HG03108 (cell line): ENCODE results near the gene RPL13.
A peak's percentile ranks its signal among the peaks of the same experiment; 100 is the strongest.
"Not testable (repeated sequence)": the region's sequence is repeated elsewhere in the genome, so short reads cannot be mapped to it uniquely, and the experiment has no call there.

Experiments used
- ATAC-seq: cut with Tn5 transposase; IDR thresholded peaks from one replicate; pipeline ENCODE4 v1.9.1; 2021; ENCODE audit warnings: moderate library complexity; ENCODE audit not compliant: unreplicated experiment

Gene RPL13

DNA sequence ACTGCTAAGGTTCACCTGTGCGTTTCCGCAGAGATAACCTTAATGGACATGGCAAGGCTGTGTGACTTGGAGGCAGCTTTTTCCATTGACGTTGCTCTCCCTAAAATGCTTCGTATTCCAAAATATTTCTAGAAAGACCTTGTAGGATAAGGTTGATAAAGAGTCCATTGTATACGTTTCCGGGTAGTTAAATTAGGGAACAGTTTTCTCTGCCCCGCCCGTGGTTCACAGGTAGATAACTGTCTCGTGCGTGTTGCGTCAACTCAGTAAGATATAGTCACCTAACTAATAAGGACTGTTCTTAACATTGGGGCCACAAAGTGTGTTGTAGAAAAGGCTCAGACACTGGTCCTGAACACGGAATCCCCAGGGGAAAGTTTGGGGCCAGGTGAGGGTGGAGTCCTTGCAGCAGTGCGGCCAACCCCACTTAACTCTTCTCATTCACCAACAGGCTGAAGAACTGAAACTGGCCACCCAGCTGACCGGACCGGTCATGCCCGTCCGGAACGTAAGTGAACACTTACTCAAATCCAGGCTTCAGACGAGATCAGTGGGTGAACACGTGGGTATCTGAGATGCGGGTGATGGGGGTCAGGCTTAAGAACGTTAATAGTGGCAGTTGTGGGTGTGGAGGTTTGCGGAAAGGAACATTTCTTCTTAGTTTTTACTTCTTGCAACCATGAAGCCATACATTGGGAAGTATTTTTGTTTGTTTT lies 1.6 kb downstream of the RPL13 start:
- no peak for ATAC-seq

GRCh38 chr16:89562939-89563338 lies 2.5 kb downstream of the RPL13 start:
- no peak for ATAC-seq

DNA sequence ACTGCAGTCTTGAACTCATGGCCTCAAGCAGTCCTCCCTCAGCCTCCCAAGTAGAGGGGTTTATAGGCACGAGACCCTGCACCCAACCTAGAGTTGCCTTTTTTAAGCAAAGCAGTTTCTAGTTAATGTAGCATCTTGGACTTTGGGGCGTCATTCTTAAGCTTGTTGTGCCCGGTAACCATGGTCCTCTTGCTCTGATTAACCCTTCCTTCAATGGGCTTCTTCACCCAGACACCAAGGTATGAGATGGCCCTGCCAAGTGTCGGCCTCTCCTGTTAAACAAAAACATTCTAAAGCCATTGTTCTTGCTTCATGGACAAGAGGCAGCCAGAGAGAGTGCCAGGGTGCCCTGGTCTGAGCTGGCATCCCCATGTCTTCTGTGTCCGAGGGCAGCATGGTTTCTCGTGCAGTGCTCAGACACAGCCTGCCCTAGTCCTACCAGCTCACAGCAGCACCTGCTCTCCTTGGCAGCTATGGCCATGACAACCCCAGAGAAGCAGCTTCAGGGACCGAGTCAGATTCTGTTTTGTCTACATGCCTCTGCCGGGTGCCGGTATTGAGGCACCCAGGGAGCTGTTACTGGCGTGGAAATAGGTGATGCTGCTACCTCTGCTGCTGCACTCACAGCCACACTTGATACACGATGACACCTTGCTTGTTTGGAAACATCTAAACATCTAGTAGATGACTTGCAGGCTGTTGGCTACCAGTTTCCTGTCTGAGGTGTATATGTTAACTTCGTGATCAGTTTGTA lies 3.3 kb downstream of the RPL13 start:
- ATAC-seq: no peak

DNA sequence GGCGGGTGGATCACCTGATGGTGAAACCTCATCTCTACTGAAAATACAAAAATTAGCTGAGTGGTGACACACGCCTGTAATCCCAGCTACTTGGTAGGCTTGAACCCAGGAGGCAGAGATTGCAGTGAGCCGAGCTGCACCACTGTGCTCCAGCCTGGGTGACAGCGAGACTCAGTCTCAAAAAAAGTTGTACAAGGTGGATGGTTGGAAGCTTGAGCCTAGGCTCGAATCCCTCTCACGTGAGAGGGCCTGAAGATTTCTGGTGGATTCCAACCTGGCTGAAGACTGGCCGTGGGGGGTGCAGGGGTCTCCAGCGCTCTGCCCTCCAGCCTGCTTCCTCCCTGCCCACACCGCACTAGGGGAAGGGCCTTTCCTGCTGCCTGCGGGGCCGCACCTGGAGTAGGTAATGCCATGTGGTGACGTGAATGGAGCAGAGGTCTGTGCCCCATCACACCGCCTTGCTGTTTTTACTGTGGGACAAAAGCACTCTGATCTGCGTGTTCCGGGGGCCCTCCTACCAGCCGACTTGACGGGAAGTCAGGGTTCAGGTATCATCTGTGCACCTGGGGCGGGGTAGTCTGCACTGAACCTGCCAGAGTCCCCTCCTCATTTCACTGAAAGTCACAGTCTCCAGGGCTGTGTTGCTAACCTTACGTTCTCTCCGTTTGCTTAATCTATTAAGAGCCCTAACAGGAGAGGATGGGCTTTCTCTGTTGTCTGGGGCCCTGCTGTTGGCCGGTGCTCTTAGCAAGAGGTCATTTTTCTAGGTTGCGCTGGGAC lies 4.2 kb downstream of the RPL13 start:
- ATAC-seq: no peak

DNA sequence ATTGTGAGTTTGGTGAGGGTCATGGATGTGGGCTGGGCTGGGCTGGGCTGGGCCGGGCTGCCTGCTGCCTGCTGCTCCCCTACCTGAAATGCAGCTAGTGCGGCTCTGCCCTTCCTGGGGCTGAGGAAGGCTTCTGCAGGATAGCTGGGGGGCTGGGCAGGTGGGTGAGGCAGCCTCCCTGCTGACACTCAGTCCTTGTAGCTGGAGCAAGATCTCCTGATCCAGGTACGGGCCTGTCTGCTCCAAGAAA lies 4.7 kb downstream of the RPL13 start:
- no peak for ATAC-seq

GRCh38 chr16:89565506-89566372 lies 5.3 kb downstream of the RPL13 start:
- no peak for ATAC-seq

DNA sequence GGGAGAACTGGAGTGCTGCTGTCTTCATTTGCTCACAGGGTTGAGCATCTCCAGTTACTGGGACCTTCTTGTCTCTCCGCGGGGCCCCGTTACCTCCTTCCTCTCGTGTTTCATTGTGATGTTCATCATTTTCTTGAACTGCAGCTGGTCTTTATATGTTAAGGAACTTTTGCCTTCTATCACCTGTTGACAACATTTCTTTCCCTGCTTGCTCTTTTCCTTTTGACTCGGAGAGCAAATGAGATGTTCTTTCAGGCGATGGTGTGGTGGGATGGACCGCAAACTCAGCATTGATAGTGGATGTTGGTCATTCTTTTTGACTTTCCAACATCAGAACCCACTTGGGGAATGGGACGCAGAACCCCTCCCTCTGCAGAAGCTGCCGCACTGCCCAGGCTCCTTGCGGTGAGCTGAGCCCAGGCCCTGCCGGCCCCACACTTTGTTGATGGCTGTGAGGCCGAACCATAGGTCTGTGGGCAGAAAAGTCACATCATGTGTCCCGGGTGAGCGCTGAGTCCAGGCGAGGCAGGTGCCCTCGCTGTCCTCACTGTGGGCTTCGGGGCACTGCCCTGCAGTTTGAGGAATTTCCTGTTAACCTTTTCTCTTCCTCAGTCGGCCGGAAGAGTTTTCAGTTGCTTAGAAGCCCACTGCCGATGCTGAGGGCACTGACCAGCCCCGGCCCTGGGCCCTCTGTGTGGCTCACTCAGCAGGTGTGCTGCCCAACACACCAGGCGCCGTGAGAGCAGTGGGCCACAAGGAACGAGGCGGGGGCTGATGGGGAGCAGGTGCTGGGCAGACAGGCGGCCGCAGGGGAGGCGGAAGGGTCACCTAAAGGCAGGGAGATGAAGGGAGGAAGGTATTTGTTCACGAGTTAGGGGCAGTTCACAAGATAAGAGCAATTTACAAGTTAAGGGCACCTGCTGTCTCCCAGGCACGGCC lies 7.4 kb downstream of the RPL13 start:
- ATAC-seq: no peak

DNA sequence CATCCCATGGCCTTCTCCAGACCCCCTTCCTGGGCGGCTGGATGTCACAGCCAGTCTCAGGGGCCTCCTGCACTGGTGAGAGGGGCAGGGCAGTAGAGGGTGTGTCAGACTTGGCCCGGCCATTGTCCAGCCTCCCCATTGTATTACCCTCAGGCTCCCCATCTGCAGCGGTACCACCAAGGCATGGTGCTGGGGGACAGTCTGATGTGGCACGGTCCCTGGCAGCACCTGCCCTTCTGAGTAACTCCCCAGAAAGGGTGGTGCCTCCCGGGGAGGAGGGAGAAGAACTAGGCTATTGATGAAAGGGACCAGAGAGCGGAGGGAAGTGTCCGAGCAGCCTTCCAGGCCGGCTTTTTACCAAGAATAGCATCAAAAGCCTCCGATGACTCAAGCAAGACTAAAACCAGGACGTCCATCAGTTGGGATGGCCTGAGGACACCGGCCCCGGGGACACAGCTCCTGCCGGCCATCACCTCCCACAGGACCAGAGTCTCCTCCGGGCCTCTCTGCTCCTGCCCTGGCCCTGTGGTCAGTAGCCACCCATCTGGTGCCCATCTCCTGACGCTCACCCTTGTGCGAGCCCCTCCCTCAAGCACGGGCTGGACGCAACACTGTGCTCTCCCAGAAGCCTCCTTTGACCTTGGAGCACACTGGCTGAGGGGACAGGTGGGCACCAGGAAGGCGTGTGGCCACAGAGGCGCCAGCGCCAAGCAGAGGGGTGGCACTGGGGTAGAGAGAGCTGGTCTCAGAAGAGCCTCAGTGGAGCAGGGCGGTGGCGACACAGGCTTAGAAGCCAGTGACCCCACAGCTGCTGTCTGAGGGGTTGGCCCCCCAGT lies 9.2 kb downstream of the RPL13 start:
- ATAC-seq: no peak

DNA sequence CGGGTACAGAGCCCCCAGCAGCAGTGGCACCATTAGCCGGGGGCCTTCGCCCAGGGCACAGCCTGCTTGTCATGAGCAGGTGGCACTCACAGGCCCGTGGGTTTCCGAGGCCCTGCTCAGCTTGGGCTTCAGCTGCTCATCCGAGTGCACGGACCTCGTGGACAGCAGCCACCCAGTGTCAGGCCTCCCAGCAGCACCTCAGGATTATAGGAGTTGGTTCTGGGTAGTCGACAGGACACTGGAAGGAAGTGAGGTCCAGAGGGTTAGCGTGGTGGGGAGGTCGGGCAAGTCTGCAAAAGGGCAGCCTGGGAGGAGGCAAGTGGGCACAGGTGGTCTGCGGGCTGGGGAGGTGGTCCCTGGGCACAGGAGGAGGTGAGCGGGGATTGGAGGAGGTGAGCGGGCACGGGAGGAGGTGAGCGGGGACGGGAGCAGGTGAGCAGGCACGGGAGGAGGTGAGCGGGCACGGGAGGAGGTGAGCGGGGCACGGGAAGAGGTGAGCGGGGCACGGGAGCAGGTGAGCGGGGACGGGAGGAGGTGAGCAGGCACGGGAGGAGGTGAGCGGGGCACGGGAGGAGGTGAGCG lies 10.0 kb downstream of the RPL13 start:
- no peak for ATAC-seq

GRCh38 chr16:89570983-89571598 lies 10.6 kb downstream of the RPL13 start:
- not testable (repeated sequence) for ATAC-seq

GRCh38 chr16:89571636-89572035 lies 11.2 kb downstream of the RPL13 start:
- ATAC-seq: no peak

GRCh38 chr16:89572073-89572484 lies 11.6 kb downstream of the RPL13 start:
- no peak for ATAC-seq

DNA sequence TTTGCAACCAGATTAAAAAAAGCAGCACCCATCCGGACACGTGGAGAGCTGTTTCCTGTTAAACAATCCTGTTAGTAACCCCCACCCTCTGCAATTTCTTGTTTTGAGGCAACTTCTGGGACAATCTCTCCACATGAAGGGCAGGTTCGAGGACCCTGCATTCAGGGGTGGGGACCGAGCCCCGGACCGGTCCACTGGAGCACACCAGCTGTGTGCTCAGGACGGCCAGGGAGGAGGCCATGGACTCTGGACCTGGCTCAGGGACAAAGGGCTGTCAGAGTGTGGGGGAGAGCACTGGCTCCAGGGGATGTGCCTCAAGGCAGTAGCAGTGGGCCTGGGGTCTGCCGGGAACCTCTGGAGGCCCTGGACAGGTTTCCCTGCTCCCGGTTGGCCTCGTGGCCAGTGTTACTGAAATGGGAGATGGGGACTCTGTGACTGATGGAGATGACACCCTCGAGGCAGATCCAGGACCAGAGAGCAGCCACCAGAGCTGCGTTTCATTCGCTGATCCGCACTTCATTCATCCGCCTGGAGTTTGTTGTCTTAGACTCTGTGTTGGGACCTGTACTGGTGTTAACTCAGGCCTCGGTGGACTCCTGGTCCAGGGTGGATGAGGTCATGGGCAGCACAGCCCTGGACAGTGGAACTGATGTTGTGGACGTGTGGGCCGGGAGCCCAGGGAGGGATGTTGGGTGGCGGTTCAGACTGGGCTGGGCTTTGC lies 12.2 kb downstream of the RPL13 start:
- ATAC-seq: no peak

DNA sequence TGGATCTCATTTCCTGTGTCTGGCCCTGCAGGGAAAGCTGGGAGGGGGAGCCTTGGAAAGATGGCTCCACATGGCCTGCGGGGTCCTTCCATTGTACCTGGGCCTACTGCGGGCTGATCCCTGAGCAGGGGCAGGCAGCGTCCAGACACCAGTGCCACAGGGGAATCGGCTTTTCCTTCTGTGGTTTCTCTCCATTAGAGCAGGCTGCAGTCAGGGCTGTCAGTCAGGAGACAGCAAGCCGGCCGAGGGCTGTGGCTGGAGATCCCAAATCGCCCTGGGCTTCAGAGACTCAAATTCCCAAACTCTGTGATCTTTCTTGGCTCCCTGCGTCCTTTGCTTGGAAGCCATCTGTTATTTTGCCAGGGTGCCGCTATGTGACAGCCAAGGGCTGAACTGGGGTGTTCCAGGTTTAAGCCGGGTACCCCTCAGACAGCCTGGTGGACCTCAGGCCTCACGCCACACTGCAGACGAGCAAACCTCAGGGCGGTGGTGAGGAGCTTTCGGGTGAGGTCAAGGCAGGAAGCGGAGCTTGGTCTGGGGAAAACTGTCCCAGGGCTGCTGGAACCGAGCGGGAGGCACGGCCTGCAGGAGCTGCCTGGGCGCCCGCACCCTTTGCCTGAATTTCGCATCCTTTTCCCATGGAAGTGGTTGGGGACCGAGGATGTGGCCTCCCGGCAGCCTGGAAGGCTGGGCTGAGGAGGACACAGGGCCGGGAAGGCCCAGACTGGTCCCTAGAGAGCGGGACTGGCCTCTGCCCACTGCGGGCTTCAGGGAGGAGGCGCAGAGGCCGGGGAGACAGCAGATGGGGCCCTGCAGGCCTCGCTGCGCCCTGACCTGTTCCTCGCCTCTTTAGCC lies 13.6 kb downstream of the RPL13 start:
- ATAC-seq: no peak

DNA sequence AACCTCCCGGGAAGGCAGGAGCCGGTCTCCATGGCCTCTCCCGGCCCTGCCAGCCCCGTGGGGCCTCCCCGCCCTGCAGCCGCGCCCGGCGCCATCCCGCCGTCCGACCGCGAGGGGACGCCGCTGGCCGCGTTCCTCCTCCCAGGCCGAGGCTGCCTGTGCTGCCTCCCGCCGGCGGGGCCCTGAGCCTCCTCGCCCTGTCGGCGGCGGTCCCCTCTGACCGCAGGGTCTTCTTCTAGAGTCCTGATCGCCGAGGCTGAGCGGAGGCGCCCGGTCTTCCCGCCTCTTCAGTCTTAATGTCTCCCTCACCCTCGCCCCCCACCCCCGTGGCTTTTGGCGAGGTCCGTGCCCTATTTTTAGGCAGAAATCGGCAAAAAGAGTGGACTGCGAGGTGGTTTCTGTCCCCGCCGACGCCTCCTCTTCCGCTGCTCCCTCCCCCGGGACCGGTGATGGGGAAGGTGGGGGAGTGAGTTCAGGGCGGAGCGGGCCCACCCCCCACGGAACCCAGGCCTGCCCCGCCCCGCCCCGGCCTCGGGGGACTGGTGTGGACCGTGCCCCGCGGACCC lies 14.3 kb downstream of the RPL13 start:
- ATAC-seq: peak; percentile 46
